ENCODE results near the gene SEPTIN12.

GRCh38 chr16:4734063-4734729 lies 53.9 kb downstream of the SEPTIN12 start, which contains the start of the genes ANKS3 and DNAAF8:
- TF ChIP-seq GATA3 (IDR thresholded peaks at IDR 0.05; ENCODE audit: low read depth, low read length) (no peak), GATA2 (IDR thresholded peaks at IDR 0.05; ENCODE audit: low read depth, low read length) (0 out of 2 replicates have a peak, but pooled peaks have one; percentile 12)
